Measurements from ENCODE around the gene ESRRA.

- no peak for TF ChIP-seq POLR2A (IDR thresholded peaks at IDR 0.05)
- TF ChIP-seq CTCF (IDR thresholded peaks at IDR 0.05): no peak
These were observed 16.2 kb downstream of the ESRRA start for GRCh38 chr11:64321533-64321932.
